ENCODE data around the gene MFAP3.
"Not testable (repeated sequence)": the region's sequence is repeated elsewhere in the genome, so short reads cannot be mapped to it uniquely, and the experiment has no call there.

MFAP3 gene

GRCh38 chr5:154038707-154039457 lies at the start of gene MFAP3, which contains the start of gene FAM114A2:
Gene MFAP3, plus strand, starts transcription at chr5:154038967. Its CDS starts 10,756 bp downstream, at chr5:154049723.
Gene FAM114A2, minus strand, starts transcription at chr5:154038910. Its CDS starts 3,957 bp downstream, at chr5:154034953.
- peak; percentile 96 for DNase-seq (ENCODE audit: low spot score)

- no peak for DNase-seq (ENCODE audit: low spot score)
Measured at GRCh38 chr5:153991168-153991567, 47.6 kb upstream of the MFAP3 start.

GRCh38 chr5:153998010-153998409 lies 40.8 kb upstream of the MFAP3 start:
- DNase-seq (ENCODE audit: low spot score) = no peak

GRCh38 chr5:153998768-153999167 lies 40.0 kb upstream of the MFAP3 start:
- DNase-seq (ENCODE audit: low spot score) = no peak

GRCh38 chr5:153999995-154000394 lies 38.8 kb upstream of the MFAP3 start:
- no peak for DNase-seq (ENCODE audit: low spot score)

GRCh38 chr5:154000703-154001102 lies 38.1 kb upstream of the MFAP3 start:
- DNase-seq (ENCODE audit: low spot score) = no peak

GRCh38 chr5:154002093-154002492 lies 36.7 kb upstream of the MFAP3 start:
- no peak for DNase-seq (ENCODE audit: low spot score)

- DNase-seq (ENCODE audit: low spot score) = no peak
Measured at GRCh38 chr5:154002511-154003020, 36.2 kb upstream of the MFAP3 start.

- no peak for DNase-seq (ENCODE audit: low spot score)
Measured at GRCh38 chr5:154005648-154006047, 33.1 kb upstream of the MFAP3 start.

- no peak for DNase-seq (ENCODE audit: low spot score)
Measured at GRCh38 chr5:154010660-154011059, 28.1 kb upstream of the MFAP3 start.

GRCh38 chr5:154015071-154015693 lies 23.6 kb upstream of the MFAP3 start:
- no peak for DNase-seq (ENCODE audit: low spot score)

- not testable (repeated sequence) for DNase-seq (ENCODE audit: low spot score)
Measured at GRCh38 chr5:154018919-154019318, 19.8 kb upstream of the MFAP3 start.

GRCh38 chr5:154025951-154026350 lies 12.8 kb upstream of the MFAP3 start:
- DNase-seq (ENCODE audit: low spot score) = no peak

- no peak for DNase-seq (ENCODE audit: low spot score)
Measured at GRCh38 chr5:154031937-154032489, 6.8 kb upstream of the MFAP3 start.

GRCh38 chr5:154034944-154035343 lies 3.8 kb upstream of the MFAP3 start:
- DNase-seq (ENCODE audit: low spot score) = no peak

GRCh38 chr5:154038261-154038706 lies 483 bp upstream of the MFAP3 start:
- DNase-seq (ENCODE audit: low spot score) = peak; percentile 58

- DNase-seq (ENCODE audit: low spot score) = no peak
Measured at GRCh38 chr5:154039458-154039829, 677 bp downstream of the MFAP3 start.

GRCh38 chr5:154042766-154043165 lies 4.0 kb downstream of the MFAP3 start:
- no peak for DNase-seq (ENCODE audit: low spot score)

GRCh38 chr5:154044099-154044498 lies 5.3 kb downstream of the MFAP3 start:
- DNase-seq (ENCODE audit: low spot score) = no peak

- DNase-seq (ENCODE audit: low spot score) = no peak
Measured at GRCh38 chr5:154044581-154044980, 5.8 kb downstream of the MFAP3 start.

- no peak for DNase-seq (ENCODE audit: low spot score)
Measured at GRCh38 chr5:154046486-154046885, 7.7 kb downstream of the MFAP3 start.

- no peak for DNase-seq (ENCODE audit: low spot score)
Measured at GRCh38 chr5:154047324-154047723, 8.6 kb downstream of the MFAP3 start.

GRCh38 chr5:154049636-154050035 lies 10.9 kb downstream of the MFAP3 start:
- no peak for DNase-seq (ENCODE audit: low spot score)
